GM12801 (cell line): Measurements from ENCODE around the gene EFCAB9.

Experiments used
- TF ChIP-seq, protein P1 (sequence below): IDR thresholded peaks from one replicate; pipeline ENCODE4 v1.5.1; 2011; ENCODE audit warnings: control low read depth; ENCODE audit not compliant: insufficient read length; ENCODE audit errors: extremely low read depth

Gene EFCAB9

DNA sequence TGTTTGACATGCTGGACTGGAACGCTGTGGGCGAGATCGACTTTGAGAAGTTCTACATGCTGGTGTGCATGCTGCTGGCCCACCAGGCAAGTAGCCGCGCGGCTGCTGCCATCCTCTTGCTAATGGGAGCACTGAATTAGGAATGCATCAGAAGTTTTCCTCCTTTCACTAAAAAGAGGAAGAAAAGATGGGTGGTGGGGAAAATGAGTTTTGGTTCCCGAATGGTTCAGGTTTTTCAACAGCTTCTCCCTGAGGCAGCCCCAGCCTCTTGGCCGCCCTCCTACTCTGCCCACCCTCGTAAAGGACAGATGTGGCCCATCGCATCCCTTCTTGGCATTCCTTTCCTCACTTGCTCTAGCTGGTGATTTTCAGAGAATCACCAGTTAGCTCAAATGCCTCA lies 5.5 kb downstream of the EFCAB9 start:
- TF ChIP-seq, protein P1, sequence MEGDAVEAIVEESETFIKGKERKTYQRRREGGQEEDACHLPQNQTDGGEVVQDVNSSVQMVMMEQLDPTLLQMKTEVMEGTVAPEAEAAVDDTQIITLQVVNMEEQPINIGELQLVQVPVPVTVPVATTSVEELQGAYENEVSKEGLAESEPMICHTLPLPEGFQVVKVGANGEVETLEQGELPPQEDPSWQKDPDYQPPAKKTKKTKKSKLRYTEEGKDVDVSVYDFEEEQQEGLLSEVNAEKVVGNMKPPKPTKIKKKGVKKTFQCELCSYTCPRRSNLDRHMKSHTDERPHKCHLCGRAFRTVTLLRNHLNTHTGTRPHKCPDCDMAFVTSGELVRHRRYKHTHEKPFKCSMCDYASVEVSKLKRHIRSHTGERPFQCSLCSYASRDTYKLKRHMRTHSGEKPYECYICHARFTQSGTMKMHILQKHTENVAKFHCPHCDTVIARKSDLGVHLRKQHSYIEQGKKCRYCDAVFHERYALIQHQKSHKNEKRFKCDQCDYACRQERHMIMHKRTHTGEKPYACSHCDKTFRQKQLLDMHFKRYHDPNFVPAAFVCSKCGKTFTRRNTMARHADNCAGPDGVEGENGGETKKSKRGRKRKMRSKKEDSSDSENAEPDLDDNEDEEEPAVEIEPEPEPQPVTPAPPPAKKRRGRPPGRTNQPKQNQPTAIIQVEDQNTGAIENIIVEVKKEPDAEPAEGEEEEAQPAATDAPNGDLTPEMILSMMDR = no peak

DNA sequence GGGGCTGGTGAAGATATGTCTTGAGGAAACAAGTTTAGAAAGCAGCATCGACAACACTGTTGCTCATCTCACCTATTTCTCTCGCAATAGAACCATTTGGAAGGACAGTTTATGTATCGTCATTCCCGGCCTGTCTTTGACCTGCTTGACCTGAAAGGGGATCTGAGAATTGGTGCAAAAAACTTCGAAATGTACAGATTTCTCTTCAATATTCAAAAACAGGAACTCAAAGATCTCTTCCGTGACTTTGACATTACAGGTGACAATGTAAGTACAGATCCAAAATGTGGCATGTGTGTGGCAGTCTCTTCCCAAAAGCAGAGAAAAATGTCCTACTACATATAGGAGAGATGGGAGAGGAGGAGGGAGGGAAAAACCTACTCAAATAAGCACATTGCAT lies 6.5 kb downstream of the EFCAB9 start:
- TF ChIP-seq, protein P1 = no peak

DNA sequence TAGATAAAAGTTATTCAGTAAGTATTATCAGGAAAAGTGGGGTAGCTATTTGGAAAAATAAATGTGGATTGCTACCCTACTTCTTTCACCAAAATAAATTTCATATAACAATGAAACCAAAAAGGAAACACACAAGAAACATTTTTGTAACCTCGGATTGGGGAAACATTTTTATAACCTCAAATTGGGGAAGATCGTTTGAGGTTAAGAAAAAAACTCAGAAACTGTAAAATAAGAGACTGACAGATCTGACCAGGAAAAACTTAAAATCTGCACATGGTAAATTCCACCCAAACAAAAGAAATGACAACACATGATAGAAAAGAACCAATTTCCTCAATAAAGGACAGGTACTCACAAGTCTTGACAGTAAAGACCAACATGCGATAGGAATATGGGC lies 13.5 kb downstream of the EFCAB9 start:
- TF ChIP-seq, protein P1 = no peak

DNA sequence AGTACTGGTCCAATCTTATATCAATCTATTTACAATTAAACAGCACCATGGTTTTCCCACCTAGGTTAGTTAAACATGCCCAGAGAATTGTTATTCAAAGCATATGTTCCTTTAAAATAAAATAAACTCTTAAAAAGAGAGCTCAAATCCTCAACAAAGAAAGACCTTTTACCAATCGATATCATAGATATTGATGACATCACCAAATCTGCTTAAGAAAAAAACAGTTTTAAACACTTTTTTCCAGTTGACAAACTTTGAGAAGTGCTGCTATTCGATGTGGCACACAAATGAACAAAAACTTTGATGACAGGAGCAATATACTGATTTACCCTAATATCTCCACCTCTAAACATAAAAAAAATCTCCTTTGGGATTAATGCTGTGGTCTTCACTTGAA lies 15.7 kb downstream of the EFCAB9 start:
- TF ChIP-seq, protein P1 = no peak

DNA sequence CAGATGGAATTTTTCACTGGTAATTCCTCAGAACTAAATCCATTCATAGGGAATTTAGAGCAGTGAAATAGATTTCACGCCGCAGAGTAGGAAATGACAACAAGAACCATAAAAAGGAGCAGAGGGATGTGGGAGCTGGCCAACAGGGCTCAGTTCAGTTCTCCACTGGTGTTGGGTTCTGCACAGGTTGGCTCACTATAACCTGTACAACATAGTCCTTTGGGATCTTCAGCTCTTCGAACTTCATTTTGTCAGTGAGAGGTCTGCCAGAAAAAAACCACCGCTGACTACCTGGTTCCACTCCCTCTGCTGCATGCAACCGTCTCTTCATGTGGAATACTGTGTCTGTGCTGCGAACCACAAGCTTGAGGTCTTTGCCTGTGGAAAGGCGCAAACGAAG lies 17.7 kb downstream of the EFCAB9 start:
- TF ChIP-seq, protein P1 = no peak

DNA sequence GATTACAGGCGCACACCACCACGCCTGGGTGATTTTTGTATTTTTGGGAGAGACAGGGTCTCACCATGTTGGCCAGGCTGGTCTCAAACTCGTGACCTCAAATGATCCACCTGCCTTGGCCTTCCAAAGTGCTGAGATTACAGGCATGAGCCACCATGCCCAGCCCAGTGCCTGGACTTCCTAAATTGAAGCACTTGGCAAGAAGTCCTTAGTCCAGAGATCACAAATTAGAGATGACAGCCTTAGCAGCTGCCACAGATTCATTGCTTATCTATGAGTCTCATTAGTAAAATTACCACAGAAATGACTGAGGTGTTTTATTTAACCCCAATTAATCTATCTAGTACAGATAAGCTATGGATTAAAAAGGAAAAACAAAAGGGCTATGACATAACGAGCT lies 19.2 kb downstream of the EFCAB9 start:
- TF ChIP-seq, protein P1 = no peak

DNA sequence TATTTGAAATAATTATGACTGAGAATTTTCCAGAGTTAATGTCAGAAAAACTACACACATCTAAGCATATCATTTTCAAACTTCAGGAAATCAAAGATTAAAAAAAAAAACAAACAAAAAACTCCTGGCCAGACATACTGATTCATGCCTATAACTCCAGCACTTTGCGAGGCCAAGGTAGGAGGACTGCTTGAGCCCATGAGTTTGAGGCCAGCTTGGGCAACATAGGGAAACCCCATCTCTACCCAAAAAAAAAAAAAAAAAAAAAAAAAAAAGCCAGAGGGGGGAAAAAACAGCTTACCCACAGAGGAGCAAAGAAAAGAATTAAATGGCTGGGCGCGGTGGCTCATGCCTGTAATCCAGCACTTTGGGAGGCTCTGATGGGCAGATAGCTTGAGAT lies 22.4 kb downstream of the EFCAB9 start:
- TF ChIP-seq, protein P1 = no peak

DNA sequence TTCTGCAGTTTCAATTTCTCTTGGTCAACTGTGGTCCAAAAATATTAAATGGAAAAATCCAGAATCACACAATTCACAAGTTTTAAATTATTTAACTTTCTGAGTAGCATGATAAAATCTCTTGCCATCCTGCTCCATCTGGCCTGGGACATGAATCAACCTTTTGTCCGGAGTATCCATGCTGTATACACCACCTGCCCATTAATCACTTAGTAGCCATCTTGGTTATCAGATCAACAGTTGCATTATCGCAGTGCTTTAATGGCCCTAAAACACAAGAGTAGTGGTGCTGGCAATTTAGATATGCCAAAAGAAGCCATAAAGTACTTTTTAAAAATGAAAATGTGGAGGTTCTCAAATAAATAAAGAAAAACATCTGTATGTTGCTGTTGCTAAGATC lies 25.3 kb downstream of the EFCAB9 start:
- TF ChIP-seq, protein P1 = no peak
